HepG2 (cell line): ENCODE measurements around the gene SUCLG2. TPM values are rescaled to one million over a fixed set of nuclear protein-coding genes. Genes with fewer than 3 reads are reported as not detected.
A peak's percentile ranks its signal among the peaks of the same experiment; 100 is the strongest.

ENCODE experiments used
- AGO2 ChIP-seq: fragments of 200-400 bp; formaldehyde crosslinking; optimal IDR thresholded peaks from 2 replicates; pipeline ENCODE3; 2017; ENCODE audit warnings: mild to moderate bottlenecking, low read depth, low read length, moderate library complexity
- ARID3A ChIP-seq: IDR thresholded peaks from 2 replicates; pipeline ENCODE4 v1.6.1; 2012; ENCODE audit warnings: low read depth, low read length, improper control_type of control experiment
- FOXA1 ChIP-seq, 2 experiments: fragments of 450-650 bp in 1 of 2; sonication (generic) in 1 of 2; formaldehyde crosslinking in 1 of 2; IDR thresholded peaks; 2 replicates each; pipeline versions ENCODE4 v1.4.0 to v1.6.1; 2016 to 2020; ENCODE audit warnings: missing genetic modification reagents in 1 of 2
- JARID2 ChIP-seq: sonication (generic); formaldehyde crosslinking; IDR thresholded peaks from 2 replicates; pipeline ENCODE4 v1.8.1; 2023; ENCODE audit warnings: missing genetic modification reagents, inconsistent platforms; ENCODE audit not compliant: insufficient replicate concordance
- MAFG ChIP-seq: sonication (generic); formaldehyde crosslinking; IDR thresholded peaks from 2 replicates; pipeline ENCODE4 v1.5.1; 2020; ENCODE audit warnings: mild to moderate bottlenecking, missing genetic modification reagents
- NBN ChIP-seq: fragments of 450-650 bp; conservative IDR thresholded peaks from 2 replicates; pipeline ENCODE4 v1.6.1; 2017
- NFIB ChIP-seq: sonication (generic); formaldehyde crosslinking; IDR thresholded peaks from 2 replicates; pipeline ENCODE4 v1.9.0; 2021; ENCODE audit warnings: missing genetic modification reagents, mild to moderate bottlenecking, borderline replicate concordance
- PAXIP1 ChIP-seq: sonication (generic); formaldehyde crosslinking; conservative IDR thresholded peaks from 2 replicates; pipeline ENCODE4 v1.4.0; 2020; ENCODE audit warnings: mild to moderate bottlenecking, missing genetic modification reagents, moderate library complexity
- RBAK ChIP-seq: sonication (generic); formaldehyde crosslinking; IDR thresholded peaks from 2 replicates; pipeline ENCODE4 v1.5.1; 2020; ENCODE audit warnings: mild to moderate bottlenecking, missing genetic modification reagents
- SMAD1 ChIP-seq: sonication (generic); formaldehyde crosslinking; IDR thresholded peaks from 2 replicates; pipeline ENCODE4 v1.4.0; 2020; ENCODE audit warnings: missing genetic modification reagents, low read depth, mild to moderate bottlenecking, borderline replicate concordance
- STAT5B ChIP-seq: sonication (generic); formaldehyde crosslinking; IDR thresholded peaks from 2 replicates; pipeline ENCODE4 v1.4.0; 2020; ENCODE audit warnings: missing genetic modification reagents
- TBP ChIP-seq: sonication (generic); formaldehyde crosslinking; IDR thresholded peaks from 2 replicates; pipeline ENCODE4 v1.5.0; 2020; ENCODE audit warnings: missing genetic modification reagents
- YY1 ChIP-seq: IDR thresholded peaks from 2 replicates; pipeline ENCODE4 v1.6.1; 2011; ENCODE audit warnings: low read length, low read depth, moderate library complexity, mild to moderate bottlenecking; ENCODE audit not compliant: insufficient read depth, insufficient replicate concordance
- ZBTB39 ChIP-seq: sonication (generic); formaldehyde crosslinking; IDR thresholded peaks from 2 replicates; pipeline ENCODE4 v1.5.0; 2020; ENCODE audit warnings: missing genetic modification reagents
- ZNF326 ChIP-seq: sonication (generic); formaldehyde crosslinking; IDR thresholded peaks from 2 replicates; pipeline ENCODE4 v1.4.0; 2020; ENCODE audit warnings: missing genetic modification reagents, borderline replicate concordance
- ZNF335 ChIP-seq: sonication (generic); formaldehyde crosslinking; IDR thresholded peaks from 2 replicates; pipeline ENCODE4 v1.4.0; 2020; ENCODE audit warnings: missing genetic modification reagents
- ZNF34 ChIP-seq: sonication (generic); formaldehyde crosslinking; IDR thresholded peaks from 2 replicates; pipeline ENCODE4 v1.4.0; 2020; ENCODE audit warnings: mild to moderate bottlenecking, missing genetic modification reagents, borderline replicate concordance
- ZNF484 ChIP-seq: sonication (generic); formaldehyde crosslinking; IDR thresholded peaks from 2 replicates; pipeline ENCODE4 v1.5.1; 2020; ENCODE audit warnings: mild to moderate bottlenecking, low read depth, missing genetic modification reagents, borderline replicate concordance
- ZNF644 ChIP-seq: IDR thresholded peaks from 2 replicates; pipeline ENCODE4 v1.6.1; 2016; ENCODE audit warnings: low read depth
- ZXDC ChIP-seq: sonication (generic); formaldehyde crosslinking; IDR thresholded peaks from 2 replicates; pipeline ENCODE4 v1.5.0; 2020; ENCODE audit warnings: mild to moderate bottlenecking, missing genetic modification reagents
- polyA plus RNA-seq, 8 experiments: library from polyadenylated mRNA; depleted of rRNA in 3 of 8; stranded (reverse) in 7 of 8; unstranded in 1 of 8; fragments of >200 nt; fragmentation: Illumina TruSeq in 4 of 8; extraction: Trizol in 4 of 8; gene quantifications; 2 replicates each; pipeline versions ENCODE4 v1.2.1 to v1.2.3, GENCODE V29; 2011 to 2016; ENCODE audit warnings: low read depth in 4 of 8, missing spikeins in 1 of 8, mixed read lengths in 1 of 8; ENCODE audit not compliant: insufficient read depth in 1 of 8
- total RNA-seq, 5 experiments: library from RNA; depleted of rRNA; stranded (reverse); fragments of >200 nt; fragmentation: Illumina TruSeq; extraction: Trizol; gene quantifications; 2 replicates each; pipeline ENCODE4 v1.2.3, GENCODE V29; 2016; ENCODE audit warnings: low read depth in 1 of 5

SUCLG2 gene
- total and polyA plus RNA-seq, 2 of the 13 experiments (the other 11 are each of a cell fraction or from before 2014, with no cell fraction given), result 21.4 to 64.9 TPM

DNA sequence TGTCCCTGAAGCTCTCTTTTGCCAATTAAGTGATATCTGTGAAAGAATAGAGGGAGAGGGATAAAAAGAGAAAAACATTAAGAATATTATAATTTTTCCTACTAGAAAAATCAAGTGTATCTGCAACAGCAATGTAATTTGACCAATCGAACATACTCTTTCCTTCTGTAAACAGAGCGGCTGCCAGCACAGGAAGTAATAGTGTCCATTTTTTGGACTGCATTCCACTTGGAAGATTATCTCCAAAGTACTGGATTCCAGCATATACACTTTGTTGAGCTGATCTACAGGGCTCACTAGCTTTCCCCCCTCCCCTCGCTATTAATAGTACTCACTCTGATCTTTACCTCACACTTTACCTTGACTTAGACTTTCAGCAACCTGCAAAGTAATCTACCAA is 90.4 kb downstream of the SUCLG2 start (continued):
- TF ChIP-seq NFIB (CRISPR knock-in tag) (no peak), NBN (no peak), ZXDC (CRISPR knock-in tag) (no peak), FOXA1 (IDR thresholded peaks at IDR 0.05) (no peak), FOXA1 (CRISPR knock-in tag; IDR thresholded peaks at IDR 0.05) (0 out of 2 replicates have a peak, but pooled peaks have one; percentile 36), MAFG (CRISPR knock-in tag) (no peak), ZNF34 (no peak), ARID3A (no peak), YY1 (no peak), ZBTB39 (CRISPR knock-in tag) (0 out of 2 replicates have a peak, but pooled peaks have one; percentile 32), ZNF644 (0 out of 2 replicates have a peak, but pooled peaks have one; percentile 35), ZNF484 (CRISPR knock-in tag) (no peak), JARID2 (CRISPR knock-in tag) (no peak), RBAK (no peak), TBP (CRISPR knock-in tag) (no peak), AGO2 (no peak), ZNF326 (CRISPR knock-in tag) (no peak), PAXIP1 (peak; percentile 26; the same call in 1 of the 2 replicates), SMAD1 (no peak), ZNF335 (CRISPR knock-in tag) (no peak), STAT5B (no peak)
